ENCODE results near the gene TSPAN4. TPM values are rescaled to one million over a fixed set of nuclear protein-coding genes. Genes with fewer than 3 reads are reported as not detected.

Gene TSPAN4
- total and polyA plus RNA-seq, 10 of the 15 experiments (the other 5 are each of a cell fraction or from before 2014, with no cell fraction given) = 0.37 to 14.0 (median 8.5) TPM; not detected in 1

- TF ChIP-seq CBX5 (IDR thresholded peaks at IDR 0.05; ENCODE audit: low read depth) (no peak), MYB (IDR thresholded peaks at IDR 0.05; ENCODE audit: borderline replicate concordance, low read depth, low read length) (no peak), ATF2 (IDR thresholded peaks at IDR 0.05; ENCODE audit: low read length) (no peak), SMARCA5 (IDR thresholded peaks at IDR 0.05) (no peak), REST (IDR thresholded peaks at IDR 0.05; ENCODE audit: low read depth, low read length) (no peak), RAD21 (IDR thresholded peaks at IDR 0.05; ENCODE audit: insufficient read depth, low read depth, low read length) (no peak), RELA (IDR thresholded peaks at IDR 0.05; ENCODE audit: borderline replicate concordance, partially characterized antibody) (no peak), RUNX3 (IDR thresholded peaks at IDR 0.05; ENCODE audit: low read length) (no peak), POLR2AphosphoS2 (IDR thresholded peaks at IDR 0.05; ENCODE audit: low read depth, low read length) (no peak), MXI1 (IDR thresholded peaks at IDR 0.05; ENCODE audit: low read depth, low read length) (peak; percentile 34; the same call in 1 of the 2 replicates), CHD1 (IDR thresholded peaks at IDR 0.05; ENCODE audit: low read depth, low read length) (no peak), RB1 (IDR thresholded peaks at IDR 0.05; ENCODE audit: borderline replicate concordance) (no peak), CHD2 (IDR thresholded peaks at IDR 0.05; ENCODE audit: borderline replicate concordance, low read depth, low read length) (no peak), BRCA1 (IDR thresholded peaks at IDR 0.05; ENCODE audit: low read depth, low read length) (no peak), ESRRA (IDR thresholded peaks at IDR 0.05; ENCODE audit: low read length) (no peak)
- TF ChIP-seq, protein P1, sequence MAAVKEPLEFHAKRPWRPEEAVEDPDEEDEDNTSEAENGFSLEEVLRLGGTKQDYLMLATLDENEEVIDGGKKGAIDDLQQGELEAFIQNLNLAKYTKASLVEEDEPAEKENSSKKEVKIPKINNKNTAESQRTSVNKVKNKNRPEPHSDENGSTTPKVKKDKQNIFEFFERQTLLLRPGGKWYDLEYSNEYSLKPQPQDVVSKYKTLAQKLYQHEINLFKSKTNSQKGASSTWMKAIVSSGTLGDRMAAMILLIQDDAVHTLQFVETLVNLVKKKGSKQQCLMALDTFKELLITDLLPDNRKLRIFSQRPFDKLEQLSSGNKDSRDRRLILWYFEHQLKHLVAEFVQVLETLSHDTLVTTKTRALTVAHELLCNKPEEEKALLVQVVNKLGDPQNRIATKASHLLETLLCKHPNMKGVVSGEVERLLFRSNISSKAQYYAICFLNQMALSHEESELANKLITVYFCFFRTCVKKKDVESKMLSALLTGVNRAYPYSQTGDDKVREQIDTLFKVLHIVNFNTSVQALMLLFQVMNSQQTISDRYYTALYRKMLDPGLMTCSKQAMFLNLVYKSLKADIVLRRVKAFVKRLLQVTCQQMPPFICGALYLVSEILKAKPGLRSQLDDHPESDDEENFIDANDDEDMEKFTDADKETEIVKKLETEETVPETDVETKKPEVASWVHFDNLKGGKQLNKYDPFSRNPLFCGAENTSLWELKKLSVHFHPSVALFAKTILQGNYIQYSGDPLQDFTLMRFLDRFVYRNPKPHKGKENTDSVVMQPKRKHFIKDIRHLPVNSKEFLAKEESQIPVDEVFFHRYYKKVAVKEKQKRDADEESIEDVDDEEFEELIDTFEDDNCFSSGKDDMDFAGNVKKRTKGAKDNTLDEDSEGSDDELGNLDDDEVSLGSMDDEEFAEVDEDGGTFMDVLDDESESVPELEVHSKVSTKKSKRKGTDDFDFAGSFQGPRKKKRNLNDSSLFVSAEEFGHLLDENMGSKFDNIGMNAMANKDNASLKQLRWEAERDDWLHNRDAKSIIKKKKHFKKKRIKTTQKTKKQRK (IDR thresholded peaks at IDR 0.05; ENCODE audit: low read depth, low read length) = no peak
- TF ChIP-seq, protein P2, sequence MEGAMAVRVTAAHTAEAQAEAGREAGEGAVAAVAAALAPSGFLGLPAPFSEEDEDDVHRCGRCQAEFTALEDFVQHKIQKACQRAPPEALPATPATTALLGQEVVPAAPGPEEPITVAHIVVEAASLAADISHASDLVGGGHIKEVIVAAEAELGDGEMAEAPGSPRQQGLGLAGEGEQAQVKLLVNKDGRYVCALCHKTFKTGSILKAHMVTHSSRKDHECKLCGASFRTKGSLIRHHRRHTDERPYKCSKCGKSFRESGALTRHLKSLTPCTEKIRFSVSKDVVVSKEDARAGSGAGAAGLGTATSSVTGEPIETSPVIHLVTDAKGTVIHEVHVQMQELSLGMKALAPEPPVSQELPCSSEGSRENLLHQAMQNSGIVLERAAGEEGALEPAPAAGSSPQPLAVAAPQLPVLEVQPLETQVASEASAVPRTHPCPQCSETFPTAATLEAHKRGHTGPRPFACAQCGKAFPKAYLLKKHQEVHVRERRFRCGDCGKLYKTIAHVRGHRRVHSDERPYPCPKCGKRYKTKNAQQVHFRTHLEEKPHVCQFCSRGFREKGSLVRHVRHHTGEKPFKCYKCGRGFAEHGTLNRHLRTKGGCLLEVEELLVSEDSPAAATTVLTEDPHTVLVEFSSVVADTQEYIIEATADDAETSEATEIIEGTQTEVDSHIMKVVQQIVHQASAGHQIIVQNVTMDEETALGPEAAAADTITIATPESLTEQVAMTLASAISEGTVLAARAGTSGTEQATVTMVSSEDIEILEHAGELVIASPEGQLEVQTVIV (IDR thresholded peaks at IDR 0.05; ENCODE audit: borderline replicate concordance, partially characterized antibody) = no peak
Observed at GRCh38 chr11:844693-845644, 2.3 kb downstream of the TSPAN4 start (continued).
